Renal cortex interstitium (tissue), 11 donors: ENCODE data around the gene IL16. TPM values are rescaled to one million over a fixed set of nuclear protein-coding genes. Genes with fewer than 3 reads are reported as not detected.

Experiments used
- DNase-seq, 11 donors: peaks; one replicate each; pipeline ENCODE4 v3.0.0-alpha.2; 2013; ENCODE audit warnings: low read depth in 9 of 11, low spot score in 4 of 11; ENCODE audit errors: extremely low read depth in 1 of 11
- polyA plus RNA-seq, 3 donors: library from polyadenylated mRNA; unstranded; fragments of 120-200 nt; gene quantifications; one replicate each; pipeline ENCODE4 v1.2.1, GENCODE V29; 2013; ENCODE audit not compliant: insufficient read length in 3 of 3

The IL16 gene
- polyA plus RNA-seq, 3 donors, result 5.2 to 5.5 (median 5.4) TPM

GRCh38 chr15:81170511-81170910 is 26.2 kb upstream of the IL16 start:
- DNase-seq, result no peak

- DNase-seq, result no peak
Observed at GRCh38 chr15:81171286-81171685, 25.4 kb upstream of the IL16 start.

- no peak for DNase-seq
Observed at GRCh38 chr15:81174125-81174791, 22.4 kb upstream of the IL16 start.

GRCh38 chr15:81174792-81175327 is 21.8 kb upstream of the IL16 start:
- DNase-seq, result no peak

- no peak for DNase-seq
Observed at GRCh38 chr15:81175496-81175895, 21.2 kb upstream of the IL16 start.

GRCh38 chr15:81176291-81176893 is 20.3 kb upstream of the IL16 start:
- DNase-seq, result no peak

GRCh38 chr15:81178365-81178764 is 18.3 kb upstream of the IL16 start:
- no peak for DNase-seq

GRCh38 chr15:81181220-81181619 is 15.5 kb upstream of the IL16 start:
- DNase-seq, result no peak

GRCh38 chr15:81182031-81182755 is 14.5 kb upstream of the IL16 start:
- no peak for DNase-seq

GRCh38 chr15:81182756-81183438 is 13.8 kb upstream of the IL16 start:
- DNase-seq, result no peak

GRCh38 chr15:81183439-81183775 is 13.3 kb upstream of the IL16 start:
- no peak for DNase-seq

GRCh38 chr15:81184188-81184587 is 12.5 kb upstream of the IL16 start:
- no peak for DNase-seq

GRCh38 chr15:81185631-81186295 is 10.9 kb upstream of the IL16 start:
- no peak for DNase-seq

- DNase-seq, result no peak
Observed at GRCh38 chr15:81188354-81188753, 8.3 kb upstream of the IL16 start.

GRCh38 chr15:81189583-81190283 is 6.9 kb upstream of the IL16 start:
- no peak for DNase-seq

GRCh38 chr15:81190922-81191507 is 5.7 kb upstream of the IL16 start:
- no peak for DNase-seq

- DNase-seq, result no peak
Observed at GRCh38 chr15:81191701-81192100, 5.0 kb upstream of the IL16 start.

- no peak for DNase-seq
Observed at GRCh38 chr15:81194723-81195122, 2.0 kb upstream of the IL16 start.
